OCI-LY7 (cell line): ENCODE data around the gene DZIP1.

ENCODE experiments used
- CTCF ChIP-seq: fragments of 200-600 bp; sonication (generic); conservative IDR thresholded peaks from 2 replicates; pipeline ENCODE4 v1.5.1; 2014; ENCODE audit warnings: mild to moderate bottlenecking, antibody characterized with exemption, low read length, moderate library complexity, mixed read lengths
- EZH2phosphoT487 ChIP-seq: fragments of 200-600 bp; sonication (generic); IDR thresholded peaks from 2 replicates; pipeline ENCODE4 v1.6.1; 2018; ENCODE audit warnings: low read depth, borderline replicate concordance, mild to moderate bottlenecking, mixed run types, antibody characterized with exemption, low read length, moderate library complexity, mixed read lengths

DNA sequence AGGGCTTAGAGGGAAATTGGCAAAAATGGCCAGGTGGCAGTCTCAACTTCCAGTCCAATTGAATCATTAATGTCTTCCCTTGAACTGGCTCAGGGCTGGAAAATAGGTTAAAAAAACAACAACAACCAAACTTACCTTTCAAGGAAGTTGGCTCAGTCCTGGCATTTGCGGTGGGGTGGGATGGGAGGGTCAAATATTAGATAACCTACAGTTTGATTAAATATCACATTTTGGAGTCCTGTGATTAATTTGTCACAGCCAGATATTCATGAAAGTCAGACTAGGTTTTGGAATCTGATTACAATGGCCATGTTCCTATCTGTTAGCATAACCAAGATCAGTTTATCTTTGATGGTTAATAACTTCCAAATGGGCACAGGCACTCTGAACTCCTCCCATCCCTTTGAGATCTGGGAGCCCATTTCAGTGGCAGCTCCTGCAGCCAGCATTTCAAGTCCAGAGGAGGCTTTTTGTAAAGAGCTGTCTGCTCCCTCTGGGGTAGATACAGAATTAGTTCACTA lies 7.8 kb upstream of the DZIP1 start:
- no peak for TF ChIP-seq CTCF
- no peak for TF ChIP-seq EZH2phosphoT487
